KMS-11 (cell line): ENCODE measurements around the gene TSR3.

ENCODE experiments used
- H2AFZ ChIP-seq: fragments of 200-600 bp; sonication (generic); 2 replicates; pipeline ENCODE4 v1.6.1; 2016; ENCODE audit warnings: antibody characterized with exemption, mixed run types, low read depth
- H3K27ac ChIP-seq: fragments of 200-600 bp; sonication (generic); 2 replicates; pipeline ENCODE4 v1.6.1; 2016; ENCODE audit warnings: mild to moderate bottlenecking, mixed run types
- H3K27me3 ChIP-seq: fragments of 200-600 bp; sonication (generic); 2 replicates; pipeline ENCODE4 v1.6.1; 2017; ENCODE audit warnings: mild to moderate bottlenecking, low read depth, mixed run types, moderate library complexity; ENCODE audit not compliant: insufficient read depth
- H3K36me3 ChIP-seq: fragments of 200-600 bp; sonication (generic); 2 replicates; pipeline ENCODE4 v1.6.1; 2017; ENCODE audit warnings: mild to moderate bottlenecking, mixed run types; ENCODE audit not compliant: insufficient read depth
- H3K4me1 ChIP-seq: fragments of 200-600 bp; sonication (generic); 2 replicates; pipeline ENCODE4 v1.6.1; 2016; ENCODE audit warnings: mild to moderate bottlenecking, low read depth, mixed run types; ENCODE audit not compliant: poor library complexity, severe bottlenecking
- H3K4me2 ChIP-seq: fragments of 200-600 bp; sonication (generic); 2 replicates; pipeline ENCODE4 v1.7.0; 2016; ENCODE audit warnings: mild to moderate bottlenecking, mixed run types
- H3K4me3 ChIP-seq: fragments of 200-600 bp; sonication (generic); IDR thresholded peaks from 2 replicates; pipeline ENCODE4 v1.6.1; 2017; ENCODE audit warnings: low read depth, low read length, mixed read lengths; ENCODE audit not compliant: insufficient read depth
- H3K79me2 ChIP-seq: fragments of 200-600 bp; sonication (generic); 2 replicates; pipeline ENCODE4 v1.6.1; 2016; ENCODE audit warnings: low read depth, mixed run types; ENCODE audit not compliant: insufficient read depth
- H3K9ac ChIP-seq: fragments of 200-600 bp; sonication (generic); 2 replicates; pipeline ENCODE4 v1.6.1; 2016; ENCODE audit warnings: mild to moderate bottlenecking, mixed run types
- H4K20me1 ChIP-seq: fragments of 200-600 bp; sonication (generic); 2 replicates; pipeline ENCODE4 v1.6.1; 2016; ENCODE audit warnings: mild to moderate bottlenecking, mixed run types; ENCODE audit not compliant: insufficient read depth
- CTCF ChIP-seq: fragments of 200-600 bp; sonication (generic); conservative IDR thresholded peaks from 2 replicates; pipeline ENCODE4 v1.6.1; 2017; ENCODE audit warnings: low read depth, mild to moderate bottlenecking, antibody characterized with exemption, low read length, moderate library complexity, mixed read lengths

TSR3 gene

GRCh38 chr16:1308036-1308976, 43.4 kb downstream of the TSR3 start:
- H3K27me3 ChIP-seq, result no peaks in the 10 kb centered on the region
- H2AFZ ChIP-seq, result peak overlapping the region; percentile 85; the same call in 1 of the 2 replicates
- H3K4me1 ChIP-seq, result peaks cover 24% of the 10 kb centered on the region
- H3K27ac ChIP-seq, result peak overlapping the region; percentile 99
- H3K36me3 ChIP-seq, result peaks cover 6% of the 10 kb centered on the region; the same call in 1 of the 2 replicates
- no peak for TF ChIP-seq CTCF
- H3K79me2 ChIP-seq, result peaks cover 35% of the 10 kb centered on the region
- no peak overlapping the region for H3K4me3 ChIP-seq
- H4K20me1 ChIP-seq, result peaks cover 31% of the 10 kb centered on the region
- H3K4me2 ChIP-seq, result 0 out of 2 replicates have a peak overlapping the region, but pooled peaks have one; percentile 15
- H3K9ac ChIP-seq, result peak overlapping the region; percentile 100

GRCh38 chr16:1306334-1306733, 45.3 kb downstream of the TSR3 start:
- H3K79me2 ChIP-seq, result peaks cover 15% of the 10 kb centered on the region
- H2AFZ ChIP-seq, result no peak overlapping the region
- no peaks in the 10 kb centered on the region for H3K36me3 ChIP-seq
- no peak overlapping the region for H3K27ac ChIP-seq
- no peak overlapping the region for H3K9ac ChIP-seq
- TF ChIP-seq CTCF, result no peak
- peaks cover 18% of the 10 kb centered on the region for H3K4me1 ChIP-seq
- H4K20me1 ChIP-seq, result peaks cover 13% of the 10 kb centered on the region
- no peak overlapping the region for H3K4me3 ChIP-seq
- peaks cover 10% of the 10 kb centered on the region for H3K27me3 ChIP-seq
- no peak overlapping the region for H3K4me2 ChIP-seq

GRCh38 chr16:1305823-1306222, 45.9 kb downstream of the TSR3 start:
- Histone ChIP-seq H3K36me3 (no peaks in the 10 kb centered on the region), H3K79me2 (peaks cover 10% of the 10 kb centered on the region), H4K20me1 (peaks cover 8% of the 10 kb centered on the region), H3K27me3 (peaks cover 14% of the 10 kb centered on the region), H3K9ac (no peak overlapping the region), H3K27ac (no peak overlapping the region), H3K4me2 (no peak overlapping the region), H2AFZ (no peak overlapping the region), H3K4me1 (peaks cover 13% of the 10 kb centered on the region), H3K4me3 (no peak overlapping the region)
- TF ChIP-seq CTCF, result no peak

GRCh38 chr16:1301562-1301961, 50.1 kb downstream of the TSR3 start:
- Histone ChIP-seq H3K4me3 (no peak overlapping the region), H3K79me2 (no peaks in the 10 kb centered on the region), H3K27me3 (peaks cover 56% of the 10 kb centered on the region), H4K20me1 (no peaks in the 10 kb centered on the region), H3K4me1 (peaks cover 17% of the 10 kb centered on the region), H3K36me3 (no peaks in the 10 kb centered on the region), H2AFZ (peak overlapping the region; percentile 56; the same call in 1 of the 2 replicates), H3K9ac (no peak overlapping the region), H3K27ac (no peak overlapping the region), H3K4me2 (no peak overlapping the region; the same call in 1 of the 2 replicates)
- no peak for TF ChIP-seq CTCF
